Body of pancreas (tissue), 4 donors: ENCODE data around the gene TMEM255B. TPM values are rescaled to one million over a fixed set of nuclear protein-coding genes. Genes with fewer than 3 reads are reported as not detected.

Source experiments
- ATAC-seq: fragments of 150-250 bp; one replicate; pipeline ENCODE4 v1.9.1; 2016
- DNase-seq, 4 donors: peaks; one replicate each; pipeline ENCODE4 v3.0.0-alpha.2; 2019
- H3K27ac ChIP-seq, 4 donors: fragments of 200-600 bp; sonication (generic); 1 replicate in 3 of 4; 2 replicates in 1 of 4; pipeline versions ENCODE4 v1.5.1 to v1.6.1; 2016 to 2019; ENCODE audit warnings: mild to moderate bottlenecking in 1 of 4, mixed read lengths in 1 of 4, moderate library complexity in 1 of 4
- H3K27me3 ChIP-seq, 2 donors: fragments of 200-600 bp; sonication (generic); one replicate each; pipeline ENCODE4 v1.6.0; 2016; ENCODE audit warnings: mild to moderate bottlenecking in 1 of 2
- H3K36me3 ChIP-seq, 2 donors: fragments of 200-600 bp; sonication (generic); replicated peaks in 1 of 2; 2 replicates each; pipeline ENCODE4 v1.5.1; 2016; ENCODE audit warnings: low read depth in 2 of 2; ENCODE audit not compliant: insufficient read depth in 1 of 2
- H3K4me1 ChIP-seq: fragments of 200-600 bp; sonication (generic); one replicate; pipeline ENCODE4 v1.6.0; 2016
- H3K4me3 ChIP-seq, 2 donors: fragments of 200-600 bp; sonication (generic); 1 replicate in 1 of 2; 2 replicates in 1 of 2; pipeline ENCODE4 v1.5.1; 2016 to 2019
- H3K9me3 ChIP-seq, 3 donors: fragments of 200-600 bp; sonication (generic); 1 replicate in 2 of 3; 2 replicates in 1 of 3; pipeline ENCODE4 v1.5.1; 2016
- CTCF ChIP-seq, 7 experiments: fragments of 450-650 bp in 4 of 7; fragments of 200-600 bp in 3 of 7; sonication (generic) in 3 of 7; IDR thresholded peaks; one replicate each; pipeline ENCODE4 v1.5.1; 2016 to 2019; ENCODE audit warnings: antibody characterized with exemption in 7 of 7
- POLR2A ChIP-seq, 3 donors: fragments of 450-650 bp; IDR thresholded peaks; one replicate each; pipeline ENCODE4 v1.6.1; 2016; ENCODE audit warnings: antibody characterized with exemption in 3 of 3, mild to moderate bottlenecking in 2 of 3
- WGBS, 2 donors: methylation state at CpG; one replicate each; pipeline ENCODE4 v1.1.5; 2017; 5-methylcytosine and 5-hydroxymethylcytosine counted together
- intact Hi-C: fragments of 100-400 bp; cut with DNase I; formaldehyde crosslinking; loops from one replicate; pipeline ENCODE4 v1.15.1; 2023
- total RNA-seq, 2 donors: library from RNA; depleted of rRNA; stranded (reverse); fragments of >200 nt; gene quantifications; one replicate each; pipeline ENCODE4 v1.1.0, GENCODE V29; 2016

TMEM255B gene
- total RNA-seq, 2 donors from 2014 or later = 1.0 to 4.6 TPM

GRCh38 chr13:113834496-113835200 is 75.6 kb downstream of the TMEM255B start:
- Histone ChIP-seq H3K36me3 (peaks cover 0 to 5% of the 10 kb centered on the region in 2 donors), H3K9me3 (no peaks in the 10 kb centered on the region), H3K4me3 (no peak overlapping the region), H3K27me3 (no peaks in the 10 kb centered on the region), H3K4me1 (peaks cover 29% of the 10 kb centered on the region), H3K27ac (no peak overlapping the region)
- ATAC-seq (no peak), DNase-seq (no peak)
- intact Hi-C loops = no loop called here
- TF ChIP-seq CTCF (IDR thresholded peaks at IDR 0.05) = no peak
- TF ChIP-seq POLR2A (IDR thresholded peaks at IDR 0.05) = no peak
- 88 to 94% methylated on average over 23 to 38 of the region's 38 CpGs for WGBS, 2 donors

- intact Hi-C loops = no loop called here
- Histone ChIP-seq H3K4me1 (peaks cover 39% of the 10 kb centered on the region), H3K36me3 (peaks cover 0 to 5% of the 10 kb centered on the region in 2 donors), H3K9me3 (no peaks in the 10 kb centered on the region), H3K27ac (no peak overlapping the region), H3K27me3 (no peaks in the 10 kb centered on the region), H3K4me3 (no peak overlapping the region)
- TF ChIP-seq POLR2A (IDR thresholded peaks at IDR 0.05) (no peak), CTCF (IDR thresholded peaks at IDR 0.05) (no peak)
- DNase-seq (no peak), ATAC-seq (no peak)
- WGBS, 2 donors = 91 to 94% methylated on average over 20 to 36 of the region's 37 CpGs
These were observed 76.6 kb downstream of the TMEM255B start for GRCh38 chr13:113835461-113836270.

GRCh38 chr13:113836768-113837559 is 77.9 kb downstream of the TMEM255B start:
- intact Hi-C loops = no loop called here
- Histone ChIP-seq H3K27ac (peak overlapping the region; percentile 70 to 86 (median 77)), H3K36me3 (peaks cover 0 to 5% of the 10 kb centered on the region in 2 donors), H3K4me1 (peaks cover 47% of the 10 kb centered on the region), H3K27me3 (no peaks in the 10 kb centered on the region), H3K9me3 (no peaks in the 10 kb centered on the region), H3K4me3 (no peak overlapping the region)
- TF ChIP-seq POLR2A (IDR thresholded peaks at IDR 0.05) (no peak), CTCF (IDR thresholded peaks at IDR 0.05) (no peak)
- WGBS, 2 donors = 35 to 37% methylated on average over 18 to 19 of the region's 19 CpGs
- DNase-seq (peak; percentile 43 to 82 (median 60)), ATAC-seq (peak; percentile 58)

GRCh38 chr13:113837560-113838355 is 78.7 kb downstream of the TMEM255B start:
- DNase-seq (peak; percentile 80 to 96 (median 88)), ATAC-seq (peak; percentile 82)
- Histone ChIP-seq H3K4me1 (peaks cover 47% of the 10 kb centered on the region), H3K36me3 (peaks cover 0 to 5% of the 10 kb centered on the region in 2 donors), H3K9me3 (no peaks in the 10 kb centered on the region), H3K4me3 (no peak overlapping the region), H3K27me3 (no peaks in the 10 kb centered on the region), H3K27ac (peak overlapping the region; percentile 70 to 86 (median 77))
- intact Hi-C loops = no loop called here
- WGBS, 2 donors = 42 to 48% methylated on average over 12 to 16 of the region's 16 CpGs
- no peak for TF ChIP-seq CTCF (IDR thresholded peaks at IDR 0.05)
- peak in 2 of 3 donors; percentile 40 to 41 for TF ChIP-seq POLR2A (IDR thresholded peaks at IDR 0.05)
